ENCODE data around the gene C12orf57. TPM values are rescaled to one million over a fixed set of nuclear protein-coding genes. Genes with fewer than 3 reads are reported as not detected.

Gene C12orf57
- total RNA-seq, 1 donor from 2014 or later = 558 TPM

DNA sequence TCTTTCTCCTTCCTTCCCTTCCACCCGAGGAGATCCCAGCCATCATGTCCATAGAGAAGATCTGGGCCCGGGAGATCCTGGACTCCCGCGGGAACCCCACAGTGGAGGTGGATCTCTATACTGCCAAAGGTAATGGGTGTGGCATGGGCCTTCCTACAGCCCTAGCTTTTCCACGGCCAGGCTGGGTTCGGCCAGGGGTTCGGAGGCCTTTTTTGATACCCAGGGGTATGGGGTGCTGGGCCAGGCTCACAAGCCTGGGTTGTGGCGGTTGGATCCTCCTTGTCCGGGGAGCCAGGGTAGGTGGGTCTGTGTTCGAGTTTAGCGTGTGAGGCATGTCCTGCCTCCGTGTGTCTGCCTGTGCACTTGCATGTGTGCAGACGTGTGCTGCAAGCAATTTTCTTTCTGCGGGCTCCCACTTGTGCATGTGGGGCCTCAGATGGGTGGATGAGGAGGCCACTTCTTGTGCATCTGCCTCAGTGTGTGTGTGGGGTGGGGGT lies 28.0 kb upstream of the C12orf57 start:
- intact Hi-C loops (cut with DNase I) = no loop called here
- Histone ChIP-seq H3K27ac (peak overlapping the region; percentile 90 to 94), H3K27me3 (no peaks in the 10 kb centered on the region), H3K36me3 (peaks cover 5 to 18% of the 10 kb centered on the region in 2 donors), H3K9me3 (no peaks in the 10 kb centered on the region), H3K4me1 (peaks cover 4 to 11% of the 10 kb centered on the region in 2 donors), H3K4me3 (peak overlapping the region in 1 of 2 donors; percentile 89)
- no peak for DNase-seq (ENCODE audit: low spot score in 2 of 2)
- no peak for TF ChIP-seq CTCF (IDR thresholded peaks at IDR 0.05)

- Histone ChIP-seq H3K27me3 (no peaks in the 10 kb centered on the region), H3K4me1 (peaks cover 4 to 11% of the 10 kb centered on the region in 2 donors), H3K4me3 (no peak overlapping the region), H3K36me3 (peaks cover 10 to 21% of the 10 kb centered on the region in 2 donors), H3K9me3 (no peaks in the 10 kb centered on the region), H3K27ac (peak overlapping the region in 1 of 2 donors; percentile 23)
- intact Hi-C loops (cut with DNase I) = no loop called here
- TF ChIP-seq CTCF (IDR thresholded peaks at IDR 0.05) = no peak
- DNase-seq (ENCODE audit: low spot score in 2 of 2) = no peak
Measured at GRCh38 chr12:6916426-6917200, 27.2 kb upstream of the C12orf57 start.

DNA sequence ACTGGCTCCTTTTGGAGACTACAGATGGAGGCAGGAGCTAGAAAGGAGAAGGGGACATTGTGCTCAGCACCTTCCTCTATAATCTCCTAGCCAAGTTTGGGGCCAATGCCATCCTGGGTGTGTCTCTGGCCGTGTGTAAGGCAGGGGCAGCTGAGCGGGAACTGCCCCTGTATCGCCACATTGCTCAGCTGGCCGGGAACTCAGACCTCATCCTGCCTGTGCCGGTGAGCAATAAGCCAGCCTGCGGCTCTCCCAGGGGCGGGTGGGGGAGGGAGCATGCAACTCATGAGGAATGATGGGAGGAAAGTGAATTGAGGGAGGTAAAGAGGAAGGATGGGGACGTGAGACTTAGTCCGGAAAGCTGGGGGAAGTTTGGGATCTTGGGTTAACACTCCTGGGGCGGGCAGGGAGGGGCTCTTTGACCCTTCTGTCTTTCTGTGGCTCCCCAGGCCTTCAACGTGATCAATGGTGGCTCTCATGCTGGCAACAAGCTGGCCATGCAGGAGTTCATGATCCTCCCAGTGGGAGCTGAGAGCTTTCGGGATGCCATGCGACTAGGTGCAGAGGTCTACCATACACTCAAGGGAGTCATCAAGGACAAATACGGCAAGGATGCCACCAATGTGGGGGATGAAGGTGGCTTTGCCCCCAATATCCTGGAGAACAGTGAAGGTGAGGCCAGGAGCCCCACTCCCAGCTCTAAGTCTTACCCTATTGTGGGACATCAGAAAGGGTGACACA lies 26.2 kb upstream of the C12orf57 start:
- intact Hi-C loops (cut with DNase I) = no loop called here
- no peak for DNase-seq (ENCODE audit: low spot score in 2 of 2)
- Histone ChIP-seq H3K36me3 (peaks cover 17 to 32% of the 10 kb centered on the region in 2 donors), H3K27ac (no peak overlapping the region), H3K9me3 (no peaks in the 10 kb centered on the region), H3K4me1 (peaks cover 4 to 11% of the 10 kb centered on the region in 2 donors), H3K4me3 (no peak overlapping the region), H3K27me3 (no peaks in the 10 kb centered on the region)
- TF ChIP-seq CTCF (IDR thresholded peaks at IDR 0.05) = no peak

- Histone ChIP-seq H3K27me3 (no peaks in the 10 kb centered on the region), H3K36me3 (peaks cover 24 to 36% of the 10 kb centered on the region in 2 donors), H3K4me3 (no peak overlapping the region), H3K4me1 (peaks cover 2 to 11% of the 10 kb centered on the region in 2 donors), H3K9me3 (no peaks in the 10 kb centered on the region), H3K27ac (no peak overlapping the region)
- no peak for TF ChIP-seq CTCF (IDR thresholded peaks at IDR 0.05)
- intact Hi-C loops (cut with DNase I) = no loop called here
- DNase-seq (ENCODE audit: low spot score in 2 of 2) = no peak
Measured at GRCh38 chr12:6919588-6919987, 24.2 kb upstream of the C12orf57 start.

DNA sequence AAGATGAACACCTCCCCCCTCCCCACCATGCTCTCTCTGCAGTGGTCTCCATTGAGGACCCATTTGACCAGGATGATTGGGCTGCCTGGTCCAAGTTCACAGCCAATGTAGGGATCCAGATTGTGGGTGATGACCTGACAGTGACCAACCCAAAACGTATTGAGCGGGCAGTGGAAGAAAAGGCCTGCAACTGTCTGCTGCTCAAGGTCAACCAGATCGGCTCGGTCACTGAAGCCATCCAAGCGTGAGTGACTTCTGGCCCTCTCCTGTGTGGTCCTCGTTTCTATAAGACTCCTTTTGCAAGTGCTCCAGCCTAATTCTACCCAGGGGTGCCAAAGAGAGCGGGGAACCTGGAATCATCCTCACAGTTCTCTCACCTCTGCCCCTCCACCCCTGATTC lies 22.3 kb upstream of the C12orf57 start:
- Histone ChIP-seq H3K4me1 (peaks cover 9 to 20% of the 10 kb centered on the region in 2 donors), H3K9me3 (no peaks in the 10 kb centered on the region), H3K36me3 (peaks cover 24 to 33% of the 10 kb centered on the region in 2 donors), H3K4me3 (no peak overlapping the region), H3K27ac (no peak overlapping the region), H3K27me3 (no peaks in the 10 kb centered on the region)
- intact Hi-C loops (cut with DNase I) = loop anchor here (10.0 kb wide), 1 partner anchor 577 kb away; the partner anchor contains the start of gene TNFRSF1A
- no peak for DNase-seq (ENCODE audit: low spot score in 2 of 2)
- no peak for TF ChIP-seq CTCF (IDR thresholded peaks at IDR 0.05)

All from ascending aorta (tissue), 2 donors.